22Rv1 (cell line): ENCODE results near the gene GAL.

Source experiments
- CTCF ChIP-seq: fragments of 450-650 bp; IDR thresholded peaks from 2 replicates; pipeline ENCODE4 v1.5.1; 2017; ENCODE audit warnings: mild to moderate bottlenecking
- ZFX ChIP-seq: fragments of 450-650 bp; IDR thresholded peaks from 2 replicates; pipeline ENCODE4 v1.6.1; 2017; ENCODE audit warnings: antibody characterized with exemption, borderline replicate concordance

- no peak for TF ChIP-seq ZFX
- TF ChIP-seq CTCF = no peak
Measured at GRCh38 chr11:68641880-68642279, 42.5 kb upstream of the GAL start.
